Measurements from ENCODE around the gene LAMTOR2. TPM values are rescaled to one million over a fixed set of nuclear protein-coding genes. Genes with fewer than 3 reads are reported as not detected.
A peak's percentile ranks its signal among the peaks of the same experiment; 100 is the strongest.

The LAMTOR2 gene
- total RNA-seq, 1 experiment from 2014 or later: 88.1 TPM

DNA sequence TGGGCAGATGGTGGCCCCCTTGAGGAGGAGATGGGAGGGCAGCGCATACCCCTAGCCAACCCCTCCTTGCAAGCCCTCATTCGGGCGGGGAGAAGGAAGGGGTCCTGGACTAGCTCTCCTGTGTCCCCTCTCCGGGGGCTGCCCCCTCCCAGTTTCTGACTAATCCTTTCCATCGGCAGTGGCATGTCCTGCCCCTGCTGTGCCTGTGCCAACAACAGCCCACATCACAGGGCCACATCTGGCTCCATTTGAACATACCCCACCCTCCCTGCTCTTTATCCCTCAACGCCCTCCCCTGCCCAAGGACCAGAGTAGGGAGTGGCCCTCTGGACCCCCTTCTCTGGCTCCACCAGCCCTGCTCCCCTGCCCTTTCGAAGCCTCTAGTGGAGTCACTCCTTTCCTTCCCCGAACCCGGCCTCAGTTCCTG lies 49.0 kb downstream of the LAMTOR2 start:
- peak; percentile 51 for DNase-seq (ENCODE audit: unreplicated experiment)
- intact Hi-C loops (cut with micrococcal nuclease): no loop called here
- H3K36me3 Mint-ChIP-seq (ENCODE audit: insufficient read depth, unreplicated experiment): peaks cover 7% of the 10 kb centered on the region
- ChIA-PET CTCF (interaction anchor here (0.6 to 26.9 kb wide), 4 partner anchors 12 to 124 kb away, joined by 3 to 1892 read pairs (median 120); partner anchors contain the start of genes LMNA and SEMA4A), POLR2A (interaction anchor here (0.9 to 28.2 kb wide), 4 partner anchors 20 to 171 kb away, joined by 3 to 960 read pairs (median 3); partner anchors contain the start of genes LMNA and PMF1)
- peaks cover 66% of the 10 kb centered on the region for H3K4me1 Mint-ChIP-seq (ENCODE audit: insufficient read depth, unreplicated experiment)
- no peaks in the 10 kb centered on the region for H3K27me3 Mint-ChIP-seq (ENCODE audit: insufficient read depth, unreplicated experiment)
- H3K4me3 Mint-ChIP-seq (ENCODE audit: unreplicated experiment): peak overlapping the region; percentile 9
- TF ChIP-seq, protein P1, sequence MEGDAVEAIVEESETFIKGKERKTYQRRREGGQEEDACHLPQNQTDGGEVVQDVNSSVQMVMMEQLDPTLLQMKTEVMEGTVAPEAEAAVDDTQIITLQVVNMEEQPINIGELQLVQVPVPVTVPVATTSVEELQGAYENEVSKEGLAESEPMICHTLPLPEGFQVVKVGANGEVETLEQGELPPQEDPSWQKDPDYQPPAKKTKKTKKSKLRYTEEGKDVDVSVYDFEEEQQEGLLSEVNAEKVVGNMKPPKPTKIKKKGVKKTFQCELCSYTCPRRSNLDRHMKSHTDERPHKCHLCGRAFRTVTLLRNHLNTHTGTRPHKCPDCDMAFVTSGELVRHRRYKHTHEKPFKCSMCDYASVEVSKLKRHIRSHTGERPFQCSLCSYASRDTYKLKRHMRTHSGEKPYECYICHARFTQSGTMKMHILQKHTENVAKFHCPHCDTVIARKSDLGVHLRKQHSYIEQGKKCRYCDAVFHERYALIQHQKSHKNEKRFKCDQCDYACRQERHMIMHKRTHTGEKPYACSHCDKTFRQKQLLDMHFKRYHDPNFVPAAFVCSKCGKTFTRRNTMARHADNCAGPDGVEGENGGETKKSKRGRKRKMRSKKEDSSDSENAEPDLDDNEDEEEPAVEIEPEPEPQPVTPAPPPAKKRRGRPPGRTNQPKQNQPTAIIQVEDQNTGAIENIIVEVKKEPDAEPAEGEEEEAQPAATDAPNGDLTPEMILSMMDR (IDR thresholded peaks at IDR 0.05; ENCODE audit: unreplicated experiment): no peak
- H3K9me3 Mint-ChIP-seq (ENCODE audit: unreplicated experiment): no peaks in the 10 kb centered on the region
- peak overlapping the region; percentile 91 for H3K27ac Mint-ChIP-seq (ENCODE audit: low read depth, unreplicated experiment)
- BruUV-seq (replicated peaks): no TSS peak

DNA sequence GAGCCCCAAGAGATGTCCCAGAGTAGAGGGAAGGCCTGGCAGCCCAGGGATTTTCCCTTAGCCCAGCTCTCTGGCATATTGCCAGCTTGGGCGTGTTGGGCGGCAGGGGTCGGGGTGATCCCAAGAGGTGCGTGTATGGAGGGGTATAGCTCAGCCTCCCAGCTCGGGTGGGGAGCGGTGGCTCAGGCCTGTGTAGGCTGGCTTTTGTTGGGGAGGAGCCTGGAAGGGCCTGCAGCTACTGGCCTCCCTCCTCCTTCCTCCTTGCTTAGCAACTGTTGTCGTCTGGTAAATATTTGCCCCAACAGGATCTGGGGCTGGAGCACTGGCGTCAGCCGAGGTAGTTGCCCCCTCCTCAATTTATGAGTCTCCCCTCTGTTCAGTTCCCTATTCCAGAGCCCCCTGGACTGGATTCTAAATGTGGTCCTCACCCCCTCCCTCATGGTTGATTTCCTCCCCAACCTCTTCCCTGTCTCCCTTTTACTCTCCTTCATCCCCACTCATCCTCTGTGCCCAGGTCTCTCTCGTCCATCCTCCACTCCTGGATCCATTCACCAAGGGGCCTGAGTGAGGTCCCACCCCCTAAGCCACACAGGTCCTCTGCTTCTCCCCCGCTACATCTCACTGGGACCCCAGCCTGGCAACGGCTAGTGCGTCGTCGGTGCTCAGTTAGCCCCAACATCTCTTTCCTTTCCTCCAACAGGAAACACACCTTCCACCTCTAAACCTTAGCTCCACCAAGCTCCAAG lies 49.7 kb downstream of the LAMTOR2 start:
- Mint-ChIP-seq H3K36me3 (ENCODE audit: insufficient read depth, unreplicated experiment) (peaks cover 7% of the 10 kb centered on the region), H3K4me3 (ENCODE audit: unreplicated experiment) (peak overlapping the region; percentile 9), H3K4me1 (ENCODE audit: insufficient read depth, unreplicated experiment) (peaks cover 73% of the 10 kb centered on the region), H3K9me3 (ENCODE audit: unreplicated experiment) (no peaks in the 10 kb centered on the region), H3K27ac (ENCODE audit: low read depth, unreplicated experiment) (peak overlapping the region; percentile 91), H3K27me3 (ENCODE audit: insufficient read depth, unreplicated experiment) (no peaks in the 10 kb centered on the region)
- BruUV-seq (replicated peaks): no TSS peak
- peak; percentile 94 for DNase-seq (ENCODE audit: unreplicated experiment)
- TF ChIP-seq, protein P1 (IDR thresholded peaks at IDR 0.05; ENCODE audit: unreplicated experiment): no peak
- ChIA-PET CTCF (interaction anchor here (0.5 to 26.9 kb wide), 5 partner anchors 13 to 167 kb away, joined by 3 to 1892 read pairs (median 5); partner anchors contain the start of genes LMNA and SEMA4A), POLR2A (interaction anchor here (0.8 to 28.2 kb wide), 6 partner anchors 19 to 172 kb away, joined by 3 to 960 read pairs (median 3); partner anchors contain the start of genes LMNA and PMF1)
- intact Hi-C loops (cut with micrococcal nuclease): loop anchor here (1.0 kb wide), 1 partner anchor 22 kb away; no protein-coding TSS in a partner anchor

DNA sequence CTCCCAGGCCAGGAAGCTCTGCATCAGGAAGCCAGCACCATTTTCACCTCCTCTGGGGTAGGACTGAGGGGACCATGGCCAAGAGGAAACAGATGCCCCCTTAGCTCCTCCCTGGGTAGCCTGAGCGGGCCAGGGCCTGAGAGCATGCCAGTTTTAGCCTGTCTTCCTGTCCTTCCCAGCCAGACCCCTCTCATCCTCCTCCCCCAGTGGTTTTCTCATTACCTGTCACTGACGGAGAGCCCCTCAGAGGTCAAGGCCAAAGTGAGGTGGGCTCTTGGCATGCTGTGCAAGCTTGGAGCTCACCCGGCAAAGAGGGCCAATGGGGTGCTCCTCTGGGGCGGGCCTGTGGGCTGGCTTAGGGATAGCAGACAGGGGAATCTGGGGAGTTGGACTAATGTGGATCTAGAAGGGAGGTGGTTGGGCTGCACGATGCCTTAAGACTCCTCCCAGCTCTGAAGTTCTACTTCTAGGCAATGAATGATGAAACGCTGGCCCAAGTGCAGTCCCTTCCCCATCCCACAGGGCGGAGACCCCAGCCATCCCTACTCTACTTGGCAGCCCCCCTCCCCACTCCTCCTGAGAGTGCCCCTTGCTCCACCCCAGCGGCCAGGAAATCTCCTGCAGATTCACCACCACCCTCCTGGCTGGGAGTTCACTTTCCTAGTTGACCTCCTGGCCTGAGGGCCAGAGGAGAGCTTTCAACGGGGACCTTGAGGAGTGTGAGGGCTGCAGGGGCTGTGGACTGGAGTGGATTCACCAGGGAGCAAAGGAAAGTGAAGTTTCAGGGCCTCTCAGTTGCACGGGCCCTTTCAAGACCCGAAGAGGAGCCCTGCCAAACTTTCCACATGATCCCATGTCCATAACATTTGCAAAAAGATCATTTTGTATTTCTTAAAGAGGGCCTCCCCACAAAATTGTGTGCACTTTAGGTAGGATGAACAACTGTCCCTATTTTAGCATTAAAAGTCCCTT lies 50.6 kb downstream of the LAMTOR2 start:
- BruUV-seq (replicated peaks): no TSS peak
- no peak for DNase-seq (ENCODE audit: unreplicated experiment)
- no peaks in the 10 kb centered on the region for H3K9me3 Mint-ChIP-seq (ENCODE audit: unreplicated experiment)
- peaks cover 7% of the 10 kb centered on the region for H3K36me3 Mint-ChIP-seq (ENCODE audit: insufficient read depth, unreplicated experiment)
- POLR2A ChIA-PET: interaction anchor here (1.1 to 28.2 kb wide), 5 partner anchors 9 to 170 kb away, joined by 3 to 960 read pairs (median 16); partner anchors contain the start of genes LMNA and PMF1
- intact Hi-C loops (cut with micrococcal nuclease): loop anchor here (1.0 kb wide), 1 partner anchor 21 kb away; no protein-coding TSS in a partner anchor
- peaks cover 74% of the 10 kb centered on the region for H3K4me1 Mint-ChIP-seq (ENCODE audit: insufficient read depth, unreplicated experiment)
- CTCF ChIA-PET: interaction anchor here (0.6 to 26.9 kb wide), 3 partner anchors 14 to 168 kb away, joined by 3 to 1892 read pairs (median 234); partner anchors contain the start of genes LMNA and SEMA4A
- TF ChIP-seq, protein P1 (IDR thresholded peaks at IDR 0.05; ENCODE audit: unreplicated experiment): no peak
- peak overlapping the region; percentile 91 for H3K27ac Mint-ChIP-seq (ENCODE audit: low read depth, unreplicated experiment)
- H3K4me3 Mint-ChIP-seq (ENCODE audit: unreplicated experiment): peak overlapping the region; percentile 62
- H3K27me3 Mint-ChIP-seq (ENCODE audit: insufficient read depth, unreplicated experiment): no peaks in the 10 kb centered on the region

Data from MCF 10A (cell line).